BJ (cell line): ENCODE results near the gene APOO. TPM values are rescaled to one million over a fixed set of nuclear protein-coding genes. Genes with fewer than 3 reads are reported as not detected.
A peak's percentile ranks its signal among the peaks of the same experiment; 100 is the strongest.

Experiments
- CTCF ChIA-PET: fragments of 350-600 bp; formaldehyde crosslinking; extraction: SDS; loops from one replicate; lab custom pipeline; 2021; ENCODE audit warnings: antibody characterized with exemption, inconsistent platforms; lab: Yijun Ruan, JAX
- POLR2A ChIA-PET: fragments of 300-600 bp; sonication (Branson Sonifier 250); formaldehyde crosslinking; extraction: SDS; loops from one replicate; lab custom pipeline; 2021; ENCODE audit warnings: antibody characterized with exemption; lab: Charles Lee
- DNase-seq: peaks from one replicate; pipeline ENCODE4 v3.0.0-alpha.2; 2011; ENCODE audit warnings: low read depth
- H3K27me3 ChIP-seq: 2 replicates; pipeline ENCODE4 v1.6.0; 2011; ENCODE audit warnings: low read length; ENCODE audit not compliant: control insufficient read depth, insufficient read depth
- H3K36me3 ChIP-seq: 2 replicates; pipeline ENCODE4 v1.5.1; 2011; ENCODE audit warnings: low read length; ENCODE audit not compliant: control insufficient read depth, insufficient read depth
- H3K4me3 ChIP-seq: 2 replicates; pipeline ENCODE4 v1.5.1; 2011; ENCODE audit warnings: low read depth, mild to moderate bottlenecking, control low read depth, low read length
- CTCF ChIP-seq: IDR thresholded peaks from 2 replicates; pipeline ENCODE4 v1.5.1; 2011; ENCODE audit warnings: low read depth, mild to moderate bottlenecking, control low read depth, inconsistent platforms, low read length, moderate library complexity; ENCODE audit not compliant: insufficient read depth
- polyA plus RNA-seq: library from polyadenylated mRNA; depleted of rRNA; stranded (reverse); fragments of >200 nt; gene quantifications from 2 replicates; pipeline ENCODE4 v1.2.3, GENCODE V29; 2011; rRNA removed

The APOO gene
- polyA plus RNA-seq, 1 experiment: 6.6 TPM

GRCh38 chrX:23784470-23785331 is 123.0 kb downstream of the APOO start:
- H3K4me3 ChIP-seq: peak overlapping the region; percentile 76; the same call in 1 of the 2 replicates
- DNase-seq: peak; percentile 43
- no peaks in the 10 kb centered on the region for H3K36me3 ChIP-seq
- ChIA-PET POLR2A (interaction anchor here (0.6 to 0.7 kb wide), 2 partner anchors 42 to 641 kb away, joined by 4 to 5 read pairs; no protein-coding TSS in a partner anchor), CTCF (interaction anchor here (0.8 to 3.1 kb wide), 3 partner anchors 9 to 117 kb away, joined by 3 to 29 read pairs (median 4); no protein-coding TSS in a partner anchor)
- TF ChIP-seq CTCF: no peak
- no peaks in the 10 kb centered on the region for H3K27me3 ChIP-seq

- CTCF ChIA-PET: interaction anchor here (0.7 to 3.1 kb wide), 13 partner anchors 9 to 123 kb away, joined by 3 to 29 read pairs (median 4); no protein-coding TSS in a partner anchor
- Histone ChIP-seq H3K4me3 (peak overlapping the region; percentile 76), H3K27me3 (no peaks in the 10 kb centered on the region), H3K36me3 (no peaks in the 10 kb centered on the region)
- TF ChIP-seq CTCF: no peak
- POLR2A ChIA-PET: interaction anchor here (0.6 to 1.1 kb wide), 3 partner anchors 31 to 642 kb away, joined by 3 to 7 read pairs (median 5); no protein-coding TSS in a partner anchor
- DNase-seq: no peak
Observed at GRCh38 chrX:23783589-23784469, 123.9 kb downstream of the APOO start.

Other genes starting within 250 kb of the APOO start
- gene PRDX4, start 240.4 kb downstream of the APOO start, polyA plus RNA-seq: 168 and 260 TPM in 2 replicates
- 27.7 and 52.8 TPM in 2 replicates for gene ACOT9, start 164.7 kb downstream of the APOO start, polyA plus RNA-seq
- gene SAT1, start 124.8 kb downstream of the APOO start, polyA plus RNA-seq: 46.1 and 76.0 TPM in 2 replicates
- not detected in 2 replicates for gene CXorf58, start 68 bp upstream of the APOO start, polyA plus RNA-seq
- gene KLHL15, start 119.2 kb upstream of the APOO start, polyA plus RNA-seq: 2.7 and 5.2 TPM in 2 replicates
- gene EIF2S3, start 147.0 kb upstream of the APOO start, polyA plus RNA-seq: 55.9 and 108 TPM in 2 replicates
- 12.5 and 21.8 TPM in 2 replicates for gene ZFX, start 241.8 kb upstream of the APOO start, polyA plus RNA-seq